Measurements from ENCODE around the gene SLCO4A1. TPM values are rescaled to one million over a fixed set of nuclear protein-coding genes. Genes with fewer than 3 reads are reported as not detected.

Gene SLCO4A1
- total and polyA plus RNA-seq, 2 donors (not counting 1 experiment from before 2014, with no cell fraction given): 2.1 to 79.5 TPM

- H3K27me3 ChIP-seq (replicated peaks in 1 of 4; ENCODE audit: control extremely low read depth in 1 of 4, control insufficient read depth in 3 of 4, insufficient read depth in 4 of 4, low read length in 3 of 4): peaks cover 0 to 23% (median 0%) of the 10 kb centered on the region in 4 experiments
- H3K9me3 ChIP-seq (ENCODE audit: control extremely low read depth in 1 of 3, control insufficient read depth in 2 of 3, insufficient read depth in 1 of 3, low read length in 2 of 3): no peaks in the 10 kb centered on the region
- H3K79me2 ChIP-seq (ENCODE audit: control insufficient read depth, insufficient read depth, low read length): peaks cover 14% of the 10 kb centered on the region
- peaks cover 14% of the 10 kb centered on the region for H3K4me1 Mint-ChIP-seq
- no peak overlapping the region for H3K4me3 ChIP-seq (ENCODE audit: control extremely low read depth in 1 of 5, extremely low read depth in 1 of 5, insufficient read depth in 1 of 5, low read depth in 2 of 5, low read length in 4 of 5)
- ATAC-seq (ENCODE audit: low read depth): no peak
- DNase-seq: no peak
- peaks cover 14% of the 10 kb centered on the region for H4K20me1 ChIP-seq (ENCODE audit: control insufficient read depth, insufficient read depth, low read length, poor library complexity, severe bottlenecking)
- H3K9me3 Mint-ChIP-seq (ENCODE audit: insufficient read depth): no peaks in the 10 kb centered on the region
- H3K27ac ChIP-seq (ENCODE audit: low read length in 2 of 2): no peak overlapping the region
- no peak overlapping the region for H3K27ac Mint-ChIP-seq
- TF ChIP-seq EZH2 (IDR thresholded peaks at IDR 0.05; ENCODE audit: borderline replicate concordance, insufficient read depth, low read depth, low read length, poor library complexity, severe bottlenecking): no peak
- TF ChIP-seq CTCF (IDR thresholded peaks at IDR 0.05): no peak
- no peak overlapping the region for H3K9ac ChIP-seq (ENCODE audit: low read length)
- no peaks in the 10 kb centered on the region for H3K36me3 ChIP-seq (replicated peaks in 1 of 2; ENCODE audit: control extremely low read depth in 1 of 2, control insufficient read depth in 1 of 2, extremely low read depth in 1 of 2, insufficient read depth in 2 of 2, low read length in 1 of 2)
- CTCF ChIA-PET: interaction anchor here (0.7 to 6.3 kb wide), 2 partner anchors 13 to 23 kb away, joined by 3 to 58 read pairs; no protein-coding TSS in a partner anchor
- H3K4me2 ChIP-seq (replicated peaks; ENCODE audit: low read depth, low read length, poor library complexity, severe bottlenecking): no peak overlapping the region
- peaks cover 15% of the 10 kb centered on the region for H3K27me3 Mint-ChIP-seq
- intact Hi-C loops (cut with micrococcal nuclease): no loop called here
- POLR2A ChIA-PET: interaction anchor here (1.7 to 2.6 kb wide), 2 partner anchors 12 to 15 kb away, joined by 4 to 8 read pairs; no protein-coding TSS in a partner anchor
- WGBS (ENCODE audit: insufficient coverage): 94% methylated on average over 20 of the region's 23 CpGs
- peaks cover 18 to 20% of the 10 kb centered on the region in 2 donors for H3K4me1 ChIP-seq (ENCODE audit: control insufficient read depth in 2 of 2, insufficient read depth in 2 of 2, low read length in 2 of 2)
- H3K4me3 Mint-ChIP-seq: no peak overlapping the region
- no peak overlapping the region for H2AFZ ChIP-seq (ENCODE audit: insufficient read depth, low read depth, low read length, poor library complexity, severe bottlenecking)
Measured at GRCh38 chr20:62638679-62639406, 3.5 kb upstream of the SLCO4A1 start.

- TF ChIP-seq CTCF (IDR thresholded peaks at IDR 0.05) (no peak), EZH2 (IDR thresholded peaks at IDR 0.05; ENCODE audit: borderline replicate concordance, insufficient read depth, low read depth, low read length, poor library complexity, severe bottlenecking) (no peak)
- Histone ChIP-seq H2AFZ (ENCODE audit: insufficient read depth, low read depth, low read length, poor library complexity, severe bottlenecking) (no peak overlapping the region), H3K36me3 (replicated peaks in 1 of 2; ENCODE audit: control extremely low read depth in 1 of 2, control insufficient read depth in 1 of 2, extremely low read depth in 1 of 2, insufficient read depth in 2 of 2, low read length in 1 of 2) (no peaks in the 10 kb centered on the region), H3K4me1 (ENCODE audit: control insufficient read depth in 2 of 2, insufficient read depth in 2 of 2, low read length in 2 of 2) (peaks cover 27 to 29% of the 10 kb centered on the region in 2 donors), H4K20me1 (ENCODE audit: control insufficient read depth, insufficient read depth, low read length, poor library complexity, severe bottlenecking) (peaks cover 22% of the 10 kb centered on the region), H3K79me2 (ENCODE audit: control insufficient read depth, insufficient read depth, low read length) (peaks cover 23% of the 10 kb centered on the region), H3K4me2 (replicated peaks; ENCODE audit: low read depth, low read length, poor library complexity, severe bottlenecking) (no peak overlapping the region), H3K4me3 (ENCODE audit: control extremely low read depth in 1 of 5, extremely low read depth in 1 of 5, insufficient read depth in 1 of 5, low read depth in 2 of 5, low read length in 4 of 5) (no peak overlapping the region), H3K9ac (ENCODE audit: low read length) (no peak overlapping the region), H3K9me3 (ENCODE audit: control extremely low read depth in 1 of 3, control insufficient read depth in 2 of 3, insufficient read depth in 1 of 3, low read length in 2 of 3) (no peaks in the 10 kb centered on the region), H3K27me3 (replicated peaks in 1 of 4; ENCODE audit: control extremely low read depth in 1 of 4, control insufficient read depth in 3 of 4, insufficient read depth in 4 of 4, low read length in 3 of 4) (peaks cover 0 to 17% (median 0%) of the 10 kb centered on the region in 4 experiments), H3K27ac (ENCODE audit: low read length in 2 of 2) (no peak overlapping the region)
- peaks cover 15% of the 10 kb centered on the region for H3K27me3 Mint-ChIP-seq
- peaks cover 24% of the 10 kb centered on the region for H3K4me1 Mint-ChIP-seq
- POLR2A ChIA-PET: interaction anchor here (0.5 to 1.7 kb wide), 2 partner anchors 11 to 33 kb away, joined by 3 to 4 read pairs; no protein-coding TSS in a partner anchor
- H3K9me3 Mint-ChIP-seq (ENCODE audit: insufficient read depth): no peaks in the 10 kb centered on the region
- H3K27ac Mint-ChIP-seq: no peak overlapping the region
- DNase-seq (no peak), ATAC-seq (ENCODE audit: low read depth) (no peak)
- WGBS (ENCODE audit: insufficient coverage): 80% methylated on average over 1 of the region's 9 CpGs
- CTCF ChIA-PET: interaction anchor here (6.3 kb wide), 1 partner anchor 14 kb away, joined by 58 read pairs; no protein-coding TSS in a partner anchor
- no peak overlapping the region for H3K4me3 Mint-ChIP-seq
- intact Hi-C loops (cut with micrococcal nuclease): loop anchor here (10.0 kb wide), 1 partner anchor 335 kb away; the partner anchor contains the start of gene ADRM1
Measured at GRCh38 chr20:62639765-62640164, 2.5 kb upstream of the SLCO4A1 start.

Measured in B cell (primary cell).